Upper lobe of left lung (tissue), 6 donors: ENCODE results near the gene CBFA2T3. TPM values are rescaled to one million over a fixed set of nuclear protein-coding genes. Genes with fewer than 3 reads are reported as not detected.

Source experiments
- ATAC-seq, 2 donors: fragments of 200-7000 bp; cut with Tn5 transposase; one replicate each; pipeline ENCODE4 v1.9.1; 2022; ENCODE audit warnings: mild to moderate bottlenecking in 2 of 2, moderate library complexity in 2 of 2; ENCODE audit not compliant: low FRiP score in 2 of 2
- DNase-seq, 2 donors: peaks; one replicate each; pipeline ENCODE4 v3.0.0-alpha.2; 2019 to 2020
- H3K27ac ChIP-seq, 4 donors: fragments of 200-600 bp; sonication (generic); one replicate each; pipeline ENCODE4 v1.5.1; 2016 to 2019
- H3K27me3 ChIP-seq, 4 donors: fragments of 200-600 bp; sonication (generic); one replicate each; pipeline ENCODE4 v1.5.1; 2017 to 2019
- H3K36me3 ChIP-seq, 4 donors: fragments of 200-600 bp; sonication (generic); one replicate each; pipeline ENCODE4 v1.5.1; 2016 to 2019
- H3K4me1 ChIP-seq, 4 donors: fragments of 200-600 bp; sonication (generic); one replicate each; pipeline ENCODE4 v1.5.1; 2018 to 2019
- H3K4me3 ChIP-seq, 4 donors: fragments of 200-600 bp; sonication (generic); one replicate each; pipeline ENCODE4 v1.5.1; 2017 to 2019; ENCODE audit warnings: mild to moderate bottlenecking in 2 of 4, moderate library complexity in 1 of 4
- H3K9me3 ChIP-seq, 4 donors: fragments of 200-600 bp; sonication (generic); one replicate each; pipeline ENCODE4 v1.5.1; 2018 to 2019
- CTCF ChIP-seq, 6 experiments: fragments of 450-650 bp in 4 of 6; fragments of 200-600 bp in 2 of 6; sonication (generic) in 2 of 6; IDR thresholded peaks; one replicate each; pipeline ENCODE4 v1.5.1; 2016 to 2019; ENCODE audit warnings: antibody characterized with exemption in 6 of 6
- EP300 ChIP-seq, 4 donors: sonication (generic); formaldehyde crosslinking; IDR thresholded peaks; one replicate each; pipeline ENCODE4 v1.5.1; 2017; ENCODE audit warnings: antibody characterized with exemption in 4 of 4, control low read depth in 2 of 4
- POLR2A ChIP-seq, 4 donors: fragments of 450-650 bp; IDR thresholded peaks; one replicate each; pipeline ENCODE4 v1.5.1; 2016 to 2017; ENCODE audit warnings: antibody characterized with exemption in 4 of 4, mild to moderate bottlenecking in 2 of 4
- POLR2AphosphoS5 ChIP-seq, 2 donors: sonication (generic); formaldehyde crosslinking; IDR thresholded peaks; one replicate each; pipeline ENCODE4 v1.5.1; 2017; ENCODE audit warnings: antibody characterized with exemption in 2 of 2
- WGBS, 2 donors: methylation state at CpG; one replicate each; pipeline ENCODE4 v1.1.5; 2017 to 2018; 5-methylcytosine and 5-hydroxymethylcytosine counted together
- total RNA-seq, 6 donors: library from RNA; depleted of rRNA in 4 of 6; stranded (reverse); fragments of >200 nt in 4 of 6; gene quantifications; one replicate each; pipeline versions ENCODE4 v1.1.0 to v1.2.1, GENCODE V29; 2016 to 2021
- donor health status: DM: no; HTN: no; CAD: no; lungs with moderate emphysema.
- donor health status: DM: no; HTN: yes; CAD: no; lungs with severe emphysema.

The CBFA2T3 gene
- total RNA-seq, 6 donors from 2014 or later, result 2.7 to 33.5 (median 15.2) TPM

GRCh38 chr16:88927661-88928060 is 49.3 kb downstream of the CBFA2T3 start:
- Histone ChIP-seq H3K4me3 (no peak overlapping the region), H3K27ac (no peak overlapping the region), H3K9me3 (no peaks in the 10 kb centered on the region), H3K36me3 (no peaks in the 10 kb centered on the region), H3K27me3 (no peaks in the 10 kb centered on the region), H3K4me1 (peaks cover 7 to 29% (median 23%) of the 10 kb centered on the region in 4 donors)
- DNase-seq (peak in 1 of 2 donors; percentile 74), ATAC-seq (no peak)
- WGBS, 2 donors, result 93% methylated on average over 22 of the region's 26 CpGs; no CpG with 5 or more reads in 1 of the 2 donors
- TF ChIP-seq POLR2A (IDR thresholded peaks at IDR 0.05) (no peak), POLR2AphosphoS5 (IDR thresholded peaks at IDR 0.05) (no peak), CTCF (IDR thresholded peaks at IDR 0.05) (no peak), EP300 (IDR thresholded peaks at IDR 0.05) (no peak)

DNA sequence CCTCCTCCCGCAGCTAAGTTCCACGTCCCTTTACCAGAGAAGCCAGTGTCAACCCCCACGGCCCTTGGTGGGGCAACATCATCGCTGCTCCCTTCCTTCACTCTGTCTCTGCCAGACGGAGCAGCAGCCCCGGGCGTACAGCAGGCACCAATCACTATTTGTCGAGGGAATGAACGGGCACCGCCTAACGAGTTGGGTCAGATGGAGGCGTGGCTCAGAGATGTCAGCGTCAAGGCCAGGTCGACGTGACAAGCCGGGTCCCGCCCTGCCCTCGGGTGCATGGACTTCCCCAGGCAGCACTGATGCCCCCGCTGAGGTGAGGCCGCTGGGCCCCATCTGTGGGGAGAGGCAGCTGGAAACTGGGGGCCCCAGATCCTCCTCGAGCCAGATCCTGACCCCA is 50.0 kb downstream of the CBFA2T3 start:
- DNase-seq (peak in 1 of 2 donors; percentile 59), ATAC-seq (no peak)
- TF ChIP-seq POLR2A (IDR thresholded peaks at IDR 0.05), result no peak
- TF ChIP-seq POLR2AphosphoS5 (IDR thresholded peaks at IDR 0.05), result no peak
- no peak for TF ChIP-seq CTCF (IDR thresholded peaks at IDR 0.05)
- TF ChIP-seq EP300 (IDR thresholded peaks at IDR 0.05), result no peak
- no peaks in the 10 kb centered on the region for H3K9me3 ChIP-seq
- H3K27ac ChIP-seq, result no peak overlapping the region
- H3K27me3 ChIP-seq, result no peaks in the 10 kb centered on the region
- H3K4me1 ChIP-seq, result peaks cover 11 to 36% (median 28%) of the 10 kb centered on the region in 4 donors
- no peaks in the 10 kb centered on the region for H3K36me3 ChIP-seq
- no peak overlapping the region for H3K4me3 ChIP-seq
- 84 to 89% methylated on average over 4 to 20 of the region's 21 CpGs for WGBS, 2 donors

DNA sequence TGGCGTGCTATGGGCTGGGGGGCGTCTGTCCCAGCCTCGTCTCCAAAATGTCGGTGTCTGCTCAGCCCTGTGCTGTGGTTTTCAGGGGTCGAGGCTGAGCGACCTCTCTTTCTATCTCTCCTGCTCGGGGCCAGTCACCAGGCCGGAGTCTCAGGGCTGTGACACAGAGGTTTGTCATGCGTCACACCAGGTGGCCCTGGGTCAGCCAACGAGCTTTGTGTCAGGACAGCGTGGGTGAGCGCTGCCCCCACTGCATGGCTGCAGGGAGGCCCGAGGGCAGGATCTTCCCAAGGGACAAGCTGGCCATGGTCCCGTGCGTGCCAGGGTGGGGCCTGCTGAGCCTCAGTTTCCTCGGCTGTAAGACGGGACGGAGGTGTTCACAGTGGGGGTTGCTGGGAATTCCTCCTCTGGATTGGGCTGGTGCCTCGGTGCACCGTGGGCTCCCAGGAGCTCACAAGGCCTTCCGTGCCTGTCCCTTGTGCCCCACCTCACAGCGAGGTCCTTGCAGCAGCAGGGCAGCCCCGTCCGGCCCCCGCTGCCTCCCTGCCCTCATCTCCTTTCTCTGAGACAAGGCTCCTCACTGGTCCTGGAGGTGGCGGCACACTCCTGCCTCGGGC is 50.5 kb downstream of the CBFA2T3 start:
- 89 to 92% methylated on average over 18 to 25 of the region's 27 CpGs for WGBS, 2 donors
- H3K9me3 ChIP-seq, result no peaks in the 10 kb centered on the region
- no peak for ATAC-seq
- H3K36me3 ChIP-seq, result no peaks in the 10 kb centered on the region
- no peak overlapping the region for H3K4me3 ChIP-seq
- TF ChIP-seq EP300 (IDR thresholded peaks at IDR 0.05) (no peak), POLR2AphosphoS5 (IDR thresholded peaks at IDR 0.05) (no peak), POLR2A (IDR thresholded peaks at IDR 0.05) (no peak), CTCF (IDR thresholded peaks at IDR 0.05) (no peak)
- peaks cover 16 to 41% (median 32%) of the 10 kb centered on the region in 4 donors for H3K4me1 ChIP-seq
- peak in 1 of 2 donors; percentile 72 for DNase-seq
- H3K27me3 ChIP-seq, result no peaks in the 10 kb centered on the region
- no peak overlapping the region for H3K27ac ChIP-seq

- peaks cover 26 to 51% (median 41%) of the 10 kb centered on the region in 4 donors for H3K4me1 ChIP-seq
- peak in 1 of 2 donors; percentile 56 for DNase-seq
Measured at GRCh38 chr16:88925540-88925887, 51.5 kb downstream of the CBFA2T3 start.

More at GRCh38 chr16:88925540-88925887, 51.5 kb downstream of the CBFA2T3 start:
- no peaks in the 10 kb centered on the region for H3K27me3 ChIP-seq
- no peaks in the 10 kb centered on the region for H3K9me3 ChIP-seq
- 80 to 95% methylated on average over 2 to 8 of the region's 16 CpGs for WGBS, 2 donors
- ATAC-seq, result no peak
- H3K27ac ChIP-seq, result no peak overlapping the region
- H3K4me3 ChIP-seq, result no peak overlapping the region
- no peaks in the 10 kb centered on the region for H3K36me3 ChIP-seq
- no peak for TF ChIP-seq EP300 (IDR thresholded peaks at IDR 0.05)
- no peak for TF ChIP-seq POLR2AphosphoS5 (IDR thresholded peaks at IDR 0.05)
- TF ChIP-seq CTCF (IDR thresholded peaks at IDR 0.05), result no peak
- no peak for TF ChIP-seq POLR2A (IDR thresholded peaks at IDR 0.05)
